OCI-LY7 (cell line): ENCODE results near the gene SAMM50. TPM values are rescaled to one million over a fixed set of nuclear protein-coding genes. Genes with fewer than 3 reads are reported as not detected.

Experiments
- BruUV-seq: library from RNA; stranded (reverse); fragments of 400-500 nt; replicated peaks from 2 replicates; lab custom pipeline; 2021; lab: Mats Ljungman, UMichigan
- CTCF ChIA-PET: fragments of 300-600 bp; sonication (Branson Sonifier 250); formaldehyde crosslinking; loops from one replicate; lab custom pipeline; 2022; ENCODE audit warnings: antibody characterized with exemption; ENCODE audit not compliant: unreplicated experiment; lab: Charles Lee
- POLR2A ChIA-PET: fragments of 300-600 bp; sonication (Branson Sonifier 250); formaldehyde crosslinking; loops from one replicate; lab custom pipeline; 2022; ENCODE audit warnings: antibody characterized with exemption; lab: Charles Lee
- DNase-seq: peaks from one replicate; pipeline ENCODE4 v3.0.0-alpha.2; 2015; ENCODE audit warnings: low spot score
- H2AFZ ChIP-seq: fragments of 200-600 bp; sonication (generic), shearing (Covaris generic); 2 replicates; pipeline ENCODE4 v1.6.1; 2014; ENCODE audit warnings: mild to moderate bottlenecking, antibody characterized with exemption, low read length, moderate library complexity
- H3K27ac ChIP-seq: fragments of 200-600 bp; sonication (generic); 2 replicates; pipeline ENCODE4 v1.5.1; 2014; ENCODE audit warnings: mixed run types, low read depth, mild to moderate bottlenecking, moderate library complexity, low read length, inconsistent platforms; ENCODE audit not compliant: poor library complexity, severe bottlenecking
- H3K36me3 ChIP-seq: fragments of 200-600 bp; sonication (generic); 2 replicates; pipeline ENCODE4 v1.6.1; 2014; ENCODE audit warnings: mild to moderate bottlenecking, antibody characterized with exemption, low read length, moderate library complexity, mixed read lengths; ENCODE audit not compliant: insufficient read depth
- H3K4me1 ChIP-seq: fragments of 200-600 bp; sonication (generic); 2 replicates; pipeline ENCODE4 v1.5.1; 2014; ENCODE audit warnings: mild to moderate bottlenecking, low read length; ENCODE audit not compliant: insufficient read depth, poor library complexity, severe bottlenecking
- H3K4me2 ChIP-seq: fragments of 200-600 bp; sonication (generic); 2 replicates; pipeline ENCODE4 v1.6.1; 2014; ENCODE audit warnings: mild to moderate bottlenecking, low read length
- H3K4me3 ChIP-seq: fragments of 200-600 bp; sonication (generic); 2 replicates; pipeline ENCODE4 v1.5.1; 2014; ENCODE audit warnings: mild to moderate bottlenecking, low read depth, low read length; ENCODE audit not compliant: poor library complexity, severe bottlenecking
- H3K79me2 ChIP-seq: fragments of 200-600 bp; sonication (generic); 2 replicates; pipeline ENCODE4 v1.6.1; 2016; ENCODE audit warnings: low read depth, mild to moderate bottlenecking, low read length, moderate library complexity, mixed read lengths; ENCODE audit not compliant: insufficient read depth
- H3K9me2 ChIP-seq: fragments of 200-600 bp; sonication (generic); 2 replicates; pipeline ENCODE4 v1.6.1; 2016; ENCODE audit warnings: mild to moderate bottlenecking, low read length, mixed read lengths; ENCODE audit not compliant: insufficient read depth
- H3K9me3 ChIP-seq: fragments of 200-600 bp; sonication (generic); 2 replicates; pipeline ENCODE4 v1.6.1; 2014; ENCODE audit warnings: mild to moderate bottlenecking, mixed run types, low read length, mixed read lengths
- H4K20me1 ChIP-seq: fragments of 200-600 bp; sonication (generic); 2 replicates; pipeline ENCODE4 v1.6.1; 2014; ENCODE audit warnings: mild to moderate bottlenecking, antibody characterized with exemption, low read length, moderate library complexity, mixed read lengths; ENCODE audit not compliant: insufficient read depth
- CTCF ChIP-seq: fragments of 200-600 bp; sonication (generic); conservative IDR thresholded peaks from 2 replicates; pipeline ENCODE4 v1.5.1; 2014; ENCODE audit warnings: mild to moderate bottlenecking, antibody characterized with exemption, low read length, moderate library complexity, mixed read lengths
- EZH2phosphoT487 ChIP-seq: fragments of 200-600 bp; sonication (generic); IDR thresholded peaks from 2 replicates; pipeline ENCODE4 v1.6.1; 2018; ENCODE audit warnings: low read depth, borderline replicate concordance, mild to moderate bottlenecking, mixed run types, antibody characterized with exemption, low read length, moderate library complexity, mixed read lengths
- intact Hi-C: fragments of 100-400 bp; cut with micrococcal nuclease; formaldehyde crosslinking; loops from one replicate; pipeline ENCODE4 v1.10.0; 2022; ENCODE audit not compliant: unreplicated experiment
- total RNA-seq, 2 experiments: library from RNA; depleted of rRNA in 1 of 2; stranded (reverse); fragments of >200 nt in 1 of 2; shearing (Covaris generic) in 1 of 2; gene quantifications; 2 replicates each; pipeline ENCODE4 v1.2.3, GENCODE V29; 2014 to 2022

SAMM50 gene
- total RNA-seq, 2 experiments from 2014 or later = 34.6 to 72.9 TPM

DNA sequence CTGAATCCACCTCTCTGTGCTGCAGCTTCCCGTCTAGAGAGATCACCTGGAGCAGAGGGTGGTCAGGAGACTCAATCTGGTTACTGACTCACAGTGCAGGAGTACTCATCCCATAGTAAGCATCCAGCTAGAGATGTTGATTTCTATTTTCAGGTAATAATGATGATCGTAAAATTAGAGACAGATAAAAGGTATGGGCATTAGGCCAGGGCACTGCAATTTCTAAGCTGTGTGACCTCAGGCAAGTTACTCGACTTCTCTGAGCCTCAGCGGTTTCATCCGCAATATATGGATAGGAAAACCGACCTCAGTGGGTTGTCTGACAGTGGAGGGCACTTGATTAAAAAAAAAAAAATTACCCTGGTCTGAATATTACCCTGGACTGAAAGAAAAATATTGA, 13.8 kb upstream of the SAMM50 start:
- no peaks in the 10 kb centered on the region for H3K79me2 ChIP-seq

GRCh38 chr22:43944670-43945430, 10.4 kb upstream of the SAMM50 start:
- H3K9me2 ChIP-seq = no peaks in the 10 kb centered on the region
- no peak overlapping the region for H3K4me3 ChIP-seq
- H4K20me1 ChIP-seq = no peaks in the 10 kb centered on the region
- intact Hi-C loops = no loop called here
- ChIA-PET POLR2A (no interaction called here), CTCF (no interaction called here)
- H3K9me3 ChIP-seq = no peaks in the 10 kb centered on the region
- H3K4me1 ChIP-seq = no peaks in the 10 kb centered on the region
- H3K27ac ChIP-seq = no peak overlapping the region
- no peaks in the 10 kb centered on the region for H3K36me3 ChIP-seq
- TF ChIP-seq EZH2phosphoT487 (no peak), CTCF (no peak)
- no peaks in the 10 kb centered on the region for H3K79me2 ChIP-seq
- DNase-seq = no peak
- no peak overlapping the region for H2AFZ ChIP-seq
- BruUV-seq = no TSS peak
- no peak overlapping the region for H3K4me2 ChIP-seq

More for the DNA sequence above, 13.8 kb upstream of the SAMM50 start:
- H3K9me2 ChIP-seq = no peaks in the 10 kb centered on the region
- no peak overlapping the region for H3K4me2 ChIP-seq
- intact Hi-C loops = no loop called here
- POLR2A ChIA-PET = no interaction called here
- H3K36me3 ChIP-seq = no peaks in the 10 kb centered on the region
- no peak overlapping the region for H2AFZ ChIP-seq
- BruUV-seq = no TSS peak
- no peak for DNase-seq
- no peak for TF ChIP-seq EZH2phosphoT487
- TF ChIP-seq CTCF = no peak
- no peaks in the 10 kb centered on the region for H3K4me1 ChIP-seq
- H3K4me3 ChIP-seq = no peak overlapping the region
- no peaks in the 10 kb centered on the region for H4K20me1 ChIP-seq
- no peak overlapping the region for H3K27ac ChIP-seq
- no peaks in the 10 kb centered on the region for H3K9me3 ChIP-seq
- CTCF ChIA-PET = no interaction called here
